Measurements from ENCODE around the gene SERPINE2.

Gene SERPINE2

GRCh38 chr2:224036731-224037361, 2.2 kb downstream of the SERPINE2 start:
- no peak for DNase-seq
- TF ChIP-seq CTCF (IDR thresholded peaks at IDR 0.05; ENCODE audit: low read depth, low read length) = no peak
- H3K27me3 ChIP-seq (ENCODE audit: insufficient read depth, low read depth, severe bottlenecking) = no peaks in the 10 kb centered on the region
- no peaks in the 10 kb centered on the region for H3K36me3 ChIP-seq
- H3K4me3 ChIP-seq (ENCODE audit: low read depth, low read length) = no peak overlapping the region
- no peaks in the 10 kb centered on the region for H3K9me3 ChIP-seq (ENCODE audit: severe bottlenecking)
- no peak overlapping the region for H3K27ac ChIP-seq

GRCh38 chr2:224034017-224034416, 5.1 kb downstream of the SERPINE2 start:
- TF ChIP-seq CTCF (IDR thresholded peaks at IDR 0.05; ENCODE audit: low read depth, low read length) = no peak
- Histone ChIP-seq H3K27me3 (ENCODE audit: insufficient read depth, low read depth, severe bottlenecking) (no peaks in the 10 kb centered on the region), H3K36me3 (no peaks in the 10 kb centered on the region), H3K4me3 (ENCODE audit: low read depth, low read length) (no peak overlapping the region), H3K9me3 (ENCODE audit: severe bottlenecking) (no peaks in the 10 kb centered on the region), H3K27ac (no peak overlapping the region)
- DNase-seq = no peak

DNA sequence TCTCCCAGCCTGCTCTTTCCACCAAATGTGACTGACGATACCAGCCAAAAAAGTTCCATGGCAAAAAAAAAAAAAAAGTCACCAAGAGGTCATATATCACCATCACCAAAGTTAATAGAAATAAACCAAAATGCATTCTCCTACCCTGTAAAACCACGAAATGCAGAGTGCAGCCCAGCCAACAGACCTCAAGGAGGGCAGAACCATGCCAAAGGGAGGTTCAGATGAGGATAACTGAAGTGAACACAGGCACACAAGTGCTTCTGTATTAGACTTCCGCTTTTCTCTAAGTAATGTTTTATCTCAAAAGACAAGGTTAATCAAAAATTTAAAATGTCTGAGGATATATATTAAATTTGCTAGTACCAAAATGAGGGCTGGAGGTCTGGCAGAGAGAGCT, 5.5 kb downstream of the SERPINE2 start:
- Histone ChIP-seq H3K36me3 (no peaks in the 10 kb centered on the region), H3K4me3 (ENCODE audit: low read depth, low read length) (no peak overlapping the region), H3K9me3 (ENCODE audit: severe bottlenecking) (no peaks in the 10 kb centered on the region), H3K27me3 (ENCODE audit: insufficient read depth, low read depth, severe bottlenecking) (no peaks in the 10 kb centered on the region), H3K27ac (no peak overlapping the region)
- no peak for DNase-seq
- no peak for TF ChIP-seq CTCF (IDR thresholded peaks at IDR 0.05; ENCODE audit: low read depth, low read length)

DNA sequence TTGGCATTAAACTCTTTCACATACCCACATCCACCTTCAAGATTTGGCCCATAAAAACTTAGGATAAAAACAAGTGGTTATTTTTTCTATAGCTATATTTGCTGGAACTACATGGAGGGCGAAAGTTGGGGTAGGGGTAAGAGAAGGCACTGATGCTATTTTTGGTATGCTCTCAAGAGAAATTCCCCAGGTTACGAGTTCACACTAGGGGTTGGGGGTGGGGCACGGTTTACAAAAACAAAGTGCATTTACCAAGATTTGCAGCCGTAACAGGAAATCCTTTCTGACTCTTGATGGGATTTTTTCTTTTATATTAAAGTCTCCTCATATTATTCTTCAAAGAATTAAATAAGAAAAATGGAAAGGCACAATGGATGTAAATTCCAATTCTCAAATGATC, 6.8 kb downstream of the SERPINE2 start:
- Histone ChIP-seq H3K27ac (no peak overlapping the region), H3K27me3 (ENCODE audit: insufficient read depth, low read depth, severe bottlenecking) (no peaks in the 10 kb centered on the region), H3K9me3 (ENCODE audit: severe bottlenecking) (no peaks in the 10 kb centered on the region), H3K36me3 (no peaks in the 10 kb centered on the region), H3K4me3 (ENCODE audit: low read depth, low read length) (no peak overlapping the region)
- no peak for TF ChIP-seq CTCF (IDR thresholded peaks at IDR 0.05; ENCODE audit: low read depth, low read length)
- DNase-seq = no peak

DNA sequence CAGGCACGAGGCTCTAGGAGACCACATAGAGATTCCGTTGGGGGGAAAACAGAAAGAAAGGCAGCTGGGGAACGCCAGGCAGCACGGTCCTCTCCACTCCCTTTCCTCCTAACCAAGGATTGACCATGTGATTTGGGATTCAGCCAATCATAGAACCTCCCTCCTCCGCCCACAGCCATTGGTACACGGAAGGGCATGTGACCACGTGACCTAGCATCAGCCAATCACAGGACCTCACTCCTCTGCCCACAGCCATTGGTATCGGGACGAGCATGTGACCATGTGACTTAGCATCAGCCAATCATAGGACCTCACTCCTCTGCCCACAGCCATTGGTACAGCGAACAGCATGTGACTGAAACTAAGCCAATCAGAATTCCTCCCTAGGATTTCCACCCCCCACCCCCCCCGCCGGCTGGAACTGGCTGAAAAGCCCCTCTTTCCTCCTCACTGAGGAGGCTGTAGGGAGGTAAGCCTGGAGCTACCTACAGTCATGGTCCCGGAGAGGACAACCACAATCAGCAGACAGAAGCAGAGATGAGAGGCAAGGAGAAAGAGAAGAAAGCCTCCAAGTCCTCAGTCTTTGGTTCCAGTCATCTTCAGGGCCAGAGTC, 7.6 kb downstream of the SERPINE2 start:
- Histone ChIP-seq H3K4me3 (ENCODE audit: low read depth, low read length) (no peak overlapping the region), H3K36me3 (no peaks in the 10 kb centered on the region), H3K27ac (no peak overlapping the region), H3K9me3 (ENCODE audit: severe bottlenecking) (no peaks in the 10 kb centered on the region), H3K27me3 (ENCODE audit: insufficient read depth, low read depth, severe bottlenecking) (no peaks in the 10 kb centered on the region)
- no peak for DNase-seq
- TF ChIP-seq CTCF (IDR thresholded peaks at IDR 0.05; ENCODE audit: low read depth, low read length) = no peak

- Histone ChIP-seq H3K9me3 (ENCODE audit: severe bottlenecking) (no peaks in the 10 kb centered on the region), H3K27me3 (ENCODE audit: insufficient read depth, low read depth, severe bottlenecking) (no peaks in the 10 kb centered on the region), H3K27ac (no peak overlapping the region), H3K36me3 (no peaks in the 10 kb centered on the region), H3K4me3 (ENCODE audit: low read depth, low read length) (no peak overlapping the region)
- no peak for DNase-seq
- TF ChIP-seq CTCF (IDR thresholded peaks at IDR 0.05; ENCODE audit: low read depth, low read length) = no peak
Observed at GRCh38 chr2:224030786-224031185, 8.3 kb downstream of the SERPINE2 start.
